Fibroblast of villous mesenchyme (primary cell): ENCODE data around the gene FGGY. TPM values are rescaled to one million over a fixed set of nuclear protein-coding genes. Genes with fewer than 3 reads are reported as not detected.

Experiments
- DNase-seq: peaks from one replicate; pipeline ENCODE4 v3.0.0-alpha.2; 2010; ENCODE audit warnings: low read depth
- H3K4me3 ChIP-seq: 2 replicates; pipeline ENCODE4 v1.5.1; 2011; ENCODE audit warnings: low read depth, mild to moderate bottlenecking, low read length
- total RNA-seq: library from RNA; depleted of rRNA; stranded (reverse); fragments of >200 nt; gene quantifications from 2 replicates; pipeline ENCODE4 v1.2.3, GENCODE V29; 2012
- TF ChIP-seq, protein P1 (sequence below): IDR thresholded peaks from 2 replicates; pipeline ENCODE4 v1.5.1; 2012; ENCODE audit warnings: low read depth, mild to moderate bottlenecking, low read length; ENCODE audit not compliant: insufficient read depth

FGGY gene
- total RNA-seq, 1 donor, result 11.7 TPM

GRCh38 chr1:59766227-59766855, 469.4 kb downstream of the FGGY start:
- TF ChIP-seq, protein P1, sequence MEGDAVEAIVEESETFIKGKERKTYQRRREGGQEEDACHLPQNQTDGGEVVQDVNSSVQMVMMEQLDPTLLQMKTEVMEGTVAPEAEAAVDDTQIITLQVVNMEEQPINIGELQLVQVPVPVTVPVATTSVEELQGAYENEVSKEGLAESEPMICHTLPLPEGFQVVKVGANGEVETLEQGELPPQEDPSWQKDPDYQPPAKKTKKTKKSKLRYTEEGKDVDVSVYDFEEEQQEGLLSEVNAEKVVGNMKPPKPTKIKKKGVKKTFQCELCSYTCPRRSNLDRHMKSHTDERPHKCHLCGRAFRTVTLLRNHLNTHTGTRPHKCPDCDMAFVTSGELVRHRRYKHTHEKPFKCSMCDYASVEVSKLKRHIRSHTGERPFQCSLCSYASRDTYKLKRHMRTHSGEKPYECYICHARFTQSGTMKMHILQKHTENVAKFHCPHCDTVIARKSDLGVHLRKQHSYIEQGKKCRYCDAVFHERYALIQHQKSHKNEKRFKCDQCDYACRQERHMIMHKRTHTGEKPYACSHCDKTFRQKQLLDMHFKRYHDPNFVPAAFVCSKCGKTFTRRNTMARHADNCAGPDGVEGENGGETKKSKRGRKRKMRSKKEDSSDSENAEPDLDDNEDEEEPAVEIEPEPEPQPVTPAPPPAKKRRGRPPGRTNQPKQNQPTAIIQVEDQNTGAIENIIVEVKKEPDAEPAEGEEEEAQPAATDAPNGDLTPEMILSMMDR, result no peak
- DNase-seq, result no peak
- no peak overlapping the region for H3K4me3 ChIP-seq

DNA sequence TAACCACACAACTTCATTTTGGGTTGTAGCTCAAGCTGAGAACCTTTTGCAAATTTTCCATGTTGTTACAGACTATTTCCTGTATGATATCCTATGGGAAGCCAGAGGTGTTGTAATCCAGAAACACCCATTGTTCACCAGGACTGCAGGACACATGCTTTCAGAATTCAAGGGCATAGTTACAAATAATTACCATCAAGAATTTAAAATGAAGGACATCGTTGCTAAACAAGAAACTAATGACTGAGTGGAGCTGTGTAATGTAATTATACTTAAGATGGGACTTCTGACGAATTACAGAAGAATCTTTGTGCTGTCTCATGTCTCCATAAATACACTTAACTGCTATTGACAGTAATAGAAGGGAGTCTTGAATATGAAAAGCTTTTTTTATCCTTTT, 470.2 kb downstream of the FGGY start:
- no peak overlapping the region for H3K4me3 ChIP-seq
- TF ChIP-seq, protein P1, result no peak
- DNase-seq, result peak; percentile 25

DNA sequence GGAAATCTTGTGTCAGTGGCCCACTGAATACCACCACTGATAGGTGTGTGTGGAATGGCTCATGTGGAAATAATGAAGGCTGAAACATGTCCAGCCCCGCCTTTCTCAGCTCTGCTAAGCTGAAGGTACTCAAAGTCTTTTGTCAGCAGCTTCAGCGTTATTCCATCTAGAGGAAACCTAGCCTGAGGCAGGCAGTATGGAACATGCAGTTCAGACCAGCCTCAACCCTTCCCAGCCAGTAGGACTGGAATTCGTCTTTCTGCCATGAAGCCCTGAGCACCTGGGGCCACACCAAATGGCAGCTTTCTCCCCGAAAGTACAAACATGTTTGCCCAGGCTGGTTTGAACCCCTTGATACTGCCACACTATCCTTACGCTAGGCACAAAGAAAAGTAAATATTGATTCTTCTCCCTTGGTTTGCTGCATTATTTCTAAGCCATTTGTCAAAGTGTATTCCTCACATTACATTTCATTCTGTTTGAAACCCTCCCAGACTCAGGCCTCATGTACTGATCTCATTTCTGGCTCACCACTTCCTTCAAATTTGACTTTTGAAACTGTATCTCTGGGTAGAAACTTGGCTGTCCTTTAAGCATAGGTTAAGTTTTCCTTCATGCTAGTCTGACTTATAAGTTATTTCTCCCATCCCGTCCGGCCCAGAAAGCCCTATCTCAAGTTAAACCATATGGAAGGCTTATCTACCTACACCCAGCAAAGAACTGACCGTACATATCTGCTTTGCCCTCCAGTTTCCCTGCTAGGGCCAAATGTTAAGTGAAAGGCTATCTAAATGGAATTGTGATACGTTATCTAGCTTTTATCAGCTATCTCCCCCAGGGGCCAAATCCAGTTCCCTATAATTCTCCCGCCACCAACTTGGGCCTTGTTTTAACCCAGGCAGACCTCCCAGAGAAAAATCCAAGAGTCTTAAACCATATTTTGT, 472.2 kb downstream of the FGGY start:
- TF ChIP-seq, protein P1, result no peak
- no peak overlapping the region for H3K4me3 ChIP-seq
- no peak for DNase-seq

DNA sequence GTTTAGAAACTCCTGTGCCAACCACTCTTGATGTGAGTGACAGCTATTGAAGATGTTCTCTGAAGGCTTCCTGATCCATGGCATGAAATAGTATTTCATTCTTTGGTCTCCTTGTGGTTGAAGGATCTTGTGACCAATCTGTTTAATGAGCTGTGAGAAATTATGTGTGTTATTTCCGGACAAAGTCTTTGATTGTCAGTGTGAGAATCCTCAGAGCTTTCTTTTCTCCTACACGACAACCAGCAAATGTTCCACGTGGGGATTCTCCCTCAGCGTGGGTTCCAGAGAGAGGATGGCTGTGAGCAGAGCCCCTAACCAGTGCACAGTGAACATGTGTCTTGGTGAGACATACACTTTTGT, 472.8 kb downstream of the FGGY start:
- H3K4me3 ChIP-seq, result no peak overlapping the region
- no peak for DNase-seq
- TF ChIP-seq, protein P1, result no peak

DNA sequence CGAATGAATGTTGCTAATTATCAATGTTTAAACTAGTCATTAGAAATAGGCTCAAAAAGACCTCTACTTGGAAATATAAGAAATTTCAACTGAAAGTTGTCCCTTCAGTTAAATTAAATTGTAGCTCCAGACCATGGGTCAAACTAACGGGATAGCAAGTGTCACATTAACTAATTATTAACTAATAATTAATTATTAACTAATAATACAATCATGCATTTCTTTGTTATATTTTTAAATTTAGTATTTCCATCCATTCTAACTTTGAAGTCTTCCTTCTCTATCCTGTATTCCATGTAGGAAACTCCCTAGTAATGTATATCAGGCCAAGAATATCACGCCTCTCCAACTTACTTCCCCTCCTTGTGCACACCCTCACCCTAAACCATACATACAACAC, 474.5 kb downstream of the FGGY start:
- no peak overlapping the region for H3K4me3 ChIP-seq
- DNase-seq, result no peak
- TF ChIP-seq, protein P1, result no peak

DNA sequence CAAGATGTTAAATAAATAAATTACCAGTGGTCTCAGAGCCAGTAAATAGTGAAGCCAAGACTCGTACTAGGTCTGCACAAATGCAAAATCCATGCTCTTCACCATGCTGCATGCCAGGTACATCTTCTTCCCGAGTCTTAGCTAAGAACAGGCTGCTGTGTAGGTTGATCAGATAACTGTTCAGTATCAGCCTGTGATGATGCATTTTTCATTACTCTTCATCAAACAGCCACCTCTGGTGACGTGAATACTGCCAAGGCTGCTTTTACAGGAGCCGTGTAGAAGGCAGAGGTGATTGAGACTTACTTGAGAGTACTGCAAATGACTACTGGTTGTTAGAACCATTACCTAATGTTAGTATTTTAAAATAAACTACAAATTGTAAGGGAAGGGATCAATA, 478.6 kb downstream of the FGGY start:
- no peak overlapping the region for H3K4me3 ChIP-seq
- DNase-seq, result no peak
- TF ChIP-seq, protein P1, result no peak
